Measurements from ENCODE around the gene NFU1. TPM values are rescaled to one million over a fixed set of nuclear protein-coding genes. Genes with fewer than 3 reads are reported as not detected.

Gene NFU1
- total RNA-seq, result 10 to 100 TPM; 24.4 to 30.7 TPM

- Mint-ChIP-seq H3K36me3 (ENCODE audit: low read depth) (peaks cover 5% of the 10 kb centered on the region), H3K9me3 (peaks cover 8% of the 10 kb centered on the region), H3K4me1 (peaks cover 31% of the 10 kb centered on the region), H3K27ac (peak within 1 kb of the TSS; percentile 96), H3K27me3 (no peaks in the 10 kb centered on the region), H3K4me3 (peak within 1 kb of the TSS; percentile 94)
- CTCF ChIA-PET, result interaction anchor here (0.6 to 2.8 kb wide), 36 partner anchors 11 to 856 kb away, joined by 3 to 38 read pairs (median 4); partner anchors contain the start of genes C2orf42, SNRNP27 and SNRPG
- DNase-seq, result peak; percentile 88
- POLR2A ChIA-PET, result interaction anchor here (0.5 to 2.5 kb wide), 42 partner anchors 9 to 856 kb away, joined by 3 to 33 read pairs (median 3); partner anchors contain the start of genes AAK1, ANXA4, C2orf42 and GFPT1
These were observed at the start of gene NFU1 for GRCh38 chr2:69436938-69437750. TSS of gene NFU1 (minus strand) at chr2:69437435. CDS start at chr2:69437422, 13 bp downstream.

- Mint-ChIP-seq H3K36me3 (ENCODE audit: low read depth) (peaks cover 45% of the 10 kb centered on the region), H3K4me1 (peaks cover 7% of the 10 kb centered on the region), H3K27ac (no peak overlapping the region), H3K4me3 (no peak overlapping the region), H3K27me3 (no peaks in the 10 kb centered on the region), H3K9me3 (no peaks in the 10 kb centered on the region)
- no peak for DNase-seq
- POLR2A ChIA-PET, result no interaction called here
- CTCF ChIA-PET, result interaction anchor here (1.1 kb wide), 1 partner anchor 82 kb away, joined by 4 read pairs; no protein-coding TSS in a partner anchor
These were observed 46.5 kb upstream of the NFU1 start for GRCh38 chr2:69483696-69484095.

- POLR2A ChIA-PET, result no interaction called here
- DNase-seq, result no peak
- Mint-ChIP-seq H3K4me3 (no peak overlapping the region), H3K27me3 (no peaks in the 10 kb centered on the region), H3K4me1 (peaks cover 8% of the 10 kb centered on the region), H3K9me3 (no peaks in the 10 kb centered on the region), H3K27ac (no peak overlapping the region), H3K36me3 (ENCODE audit: low read depth) (peaks cover 42% of the 10 kb centered on the region)
- CTCF ChIA-PET, result no interaction called here
These were observed 45.8 kb upstream of the NFU1 start for GRCh38 chr2:69483024-69483423.

GRCh38 chr2:69482471-69482870 is 45.2 kb upstream of the NFU1 start:
- DNase-seq, result no peak
- no peaks in the 10 kb centered on the region for H3K9me3 Mint-ChIP-seq
- POLR2A ChIA-PET, result no interaction called here
- CTCF ChIA-PET, result no interaction called here
- no peak overlapping the region for H3K4me3 Mint-ChIP-seq
- no peaks in the 10 kb centered on the region for H3K27me3 Mint-ChIP-seq
- H3K4me1 Mint-ChIP-seq, result peaks cover 13% of the 10 kb centered on the region
- no peak overlapping the region for H3K27ac Mint-ChIP-seq
- peaks cover 40% of the 10 kb centered on the region for H3K36me3 Mint-ChIP-seq (ENCODE audit: low read depth)

GRCh38 chr2:69481421-69481820 is 44.2 kb upstream of the NFU1 start:
- Mint-ChIP-seq H3K27ac (no peak overlapping the region), H3K36me3 (ENCODE audit: low read depth) (peaks cover 37% of the 10 kb centered on the region), H3K9me3 (no peaks in the 10 kb centered on the region), H3K4me3 (no peak overlapping the region), H3K27me3 (no peaks in the 10 kb centered on the region), H3K4me1 (peaks cover 24% of the 10 kb centered on the region)
- POLR2A ChIA-PET, result no interaction called here
- DNase-seq, result no peak
- CTCF ChIA-PET, result no interaction called here

- Mint-ChIP-seq H3K27me3 (no peaks in the 10 kb centered on the region), H3K9me3 (no peaks in the 10 kb centered on the region), H3K4me3 (no peak overlapping the region), H3K36me3 (ENCODE audit: low read depth) (peaks cover 39% of the 10 kb centered on the region), H3K4me1 (peaks cover 33% of the 10 kb centered on the region), H3K27ac (no peak overlapping the region)
- ChIA-PET POLR2A (interaction anchor here (0.8 to 1.2 kb wide), 4 partner anchors 12 to 816 kb away, joined by 3 to 4 read pairs (median 3); partner anchors contain the start of genes NFU1 and SNRPG), CTCF (interaction anchor here (0.9 to 1.9 kb wide), 4 partner anchors 40 to 202 kb away, joined by 3 to 4 read pairs (median 4); partner anchors contain the start of gene NFU1)
- no peak for DNase-seq
These were observed 40.4 kb upstream of the NFU1 start for GRCh38 chr2:69477627-69478026.

- ChIA-PET CTCF (no interaction called here), POLR2A (no interaction called here)
- Mint-ChIP-seq H3K36me3 (ENCODE audit: low read depth) (peaks cover 40% of the 10 kb centered on the region), H3K27ac (no peak overlapping the region), H3K9me3 (no peaks in the 10 kb centered on the region), H3K4me3 (no peak overlapping the region), H3K27me3 (no peaks in the 10 kb centered on the region), H3K4me1 (peaks cover 33% of the 10 kb centered on the region)
- DNase-seq, result no peak
These were observed 37.5 kb upstream of the NFU1 start for GRCh38 chr2:69474688-69475087.

- H3K4me3 Mint-ChIP-seq, result no peak overlapping the region
- CTCF ChIA-PET, result no interaction called here
- peaks cover 37% of the 10 kb centered on the region for H3K36me3 Mint-ChIP-seq (ENCODE audit: low read depth)
- H3K27me3 Mint-ChIP-seq, result no peaks in the 10 kb centered on the region
- DNase-seq, result no peak
- POLR2A ChIA-PET, result no interaction called here
- H3K27ac Mint-ChIP-seq, result no peak overlapping the region
- H3K4me1 Mint-ChIP-seq, result peaks cover 21% of the 10 kb centered on the region
- H3K9me3 Mint-ChIP-seq, result no peaks in the 10 kb centered on the region
These were observed 34.6 kb upstream of the NFU1 start for GRCh38 chr2:69471793-69472192.

- H3K36me3 Mint-ChIP-seq (ENCODE audit: low read depth), result peaks cover 40% of the 10 kb centered on the region
- H3K4me3 Mint-ChIP-seq, result no peak overlapping the region
- no peaks in the 10 kb centered on the region for H3K9me3 Mint-ChIP-seq
- peaks cover 13% of the 10 kb centered on the region for H3K4me1 Mint-ChIP-seq
- no peak overlapping the region for H3K27ac Mint-ChIP-seq
- CTCF ChIA-PET, result interaction anchor here (0.7 kb wide), 1 partner anchor 20 kb away, joined by 3 read pairs; no protein-coding TSS in a partner anchor
- DNase-seq, result no peak
- POLR2A ChIA-PET, result no interaction called here
- no peaks in the 10 kb centered on the region for H3K27me3 Mint-ChIP-seq
These were observed 33.7 kb upstream of the NFU1 start for GRCh38 chr2:69470911-69471310.

- DNase-seq, result no peak
- Mint-ChIP-seq H3K4me3 (no peak overlapping the region), H3K27ac (no peak overlapping the region), H3K36me3 (ENCODE audit: low read depth) (peaks cover 41% of the 10 kb centered on the region), H3K9me3 (no peaks in the 10 kb centered on the region), H3K27me3 (no peaks in the 10 kb centered on the region), H3K4me1 (peaks cover 5% of the 10 kb centered on the region)
- POLR2A ChIA-PET, result no interaction called here
- CTCF ChIA-PET, result no interaction called here
These were observed 32.5 kb upstream of the NFU1 start for GRCh38 chr2:69469784-69470183.

- Mint-ChIP-seq H3K36me3 (ENCODE audit: low read depth) (peaks cover 44% of the 10 kb centered on the region), H3K4me3 (no peak overlapping the region), H3K27me3 (no peaks in the 10 kb centered on the region), H3K27ac (no peak overlapping the region), H3K4me1 (peaks cover 5% of the 10 kb centered on the region), H3K9me3 (no peaks in the 10 kb centered on the region)
- POLR2A ChIA-PET, result interaction anchor here (1.5 kb wide), 1 partner anchor 33 kb away, joined by 3 read pairs; the partner anchor contains the start of gene NFU1
- CTCF ChIA-PET, result no interaction called here
- no peak for DNase-seq
These were observed 32.1 kb upstream of the NFU1 start for GRCh38 chr2:69469375-69469774.

GRCh38 chr2:69466728-69467127 is 29.5 kb upstream of the NFU1 start:
- Mint-ChIP-seq H3K27me3 (no peaks in the 10 kb centered on the region), H3K36me3 (ENCODE audit: low read depth) (peaks cover 56% of the 10 kb centered on the region), H3K27ac (no peak overlapping the region), H3K4me3 (no peak overlapping the region), H3K9me3 (no peaks in the 10 kb centered on the region), H3K4me1 (peaks cover 5% of the 10 kb centered on the region)
- CTCF ChIA-PET, result interaction anchor here (1.2 kb wide), 1 partner anchor 30 kb away, joined by 3 read pairs; the partner anchor contains the start of gene NFU1
- POLR2A ChIA-PET, result no interaction called here
- DNase-seq, result no peak

GRCh38 chr2:69465513-69466456 is 28.6 kb upstream of the NFU1 start:
- Mint-ChIP-seq H3K36me3 (ENCODE audit: low read depth) (peaks cover 59% of the 10 kb centered on the region), H3K4me3 (no peak overlapping the region), H3K4me1 (peaks cover 5% of the 10 kb centered on the region), H3K9me3 (no peaks in the 10 kb centered on the region), H3K27ac (no peak overlapping the region), H3K27me3 (no peaks in the 10 kb centered on the region)
- DNase-seq, result no peak
- ChIA-PET CTCF (interaction anchor here (0.7 to 1.1 kb wide), 2 partner anchors 28 to 100 kb away, joined by 3 to 6 read pairs; partner anchors contain the start of gene NFU1), POLR2A (interaction anchor here (1.3 kb wide), 1 partner anchor 12 kb away, joined by 3 read pairs; no protein-coding TSS in a partner anchor)
